Mesendoderm (in vitro differentiated cells): ENCODE data around the gene ADRA2B. TPM values are rescaled to one million over a fixed set of nuclear protein-coding genes. Genes with fewer than 3 reads are reported as not detected.

Experiments used
- DNase-seq: peaks from one replicate; pipeline ENCODE4 v3.0.0; 2013
- H2AK5ac ChIP-seq: 2 replicates; pipeline ENCODE4 v1.6.1; 2013; ENCODE audit warnings: low read length, inconsistent platforms
- H2BK120ac ChIP-seq: 2 replicates; pipeline ENCODE4 v1.6.1; 2013; ENCODE audit warnings: low read depth, mild to moderate bottlenecking, low read length, moderate library complexity, mixed read lengths
- H2BK15ac ChIP-seq: replicated peaks from 2 replicates; pipeline ENCODE4 v1.6.1; 2013; ENCODE audit warnings: low read depth, mild to moderate bottlenecking, moderate library complexity
- H2BK5ac ChIP-seq: 2 replicates; pipeline ENCODE4 v1.6.1; 2013; ENCODE audit warnings: low read length, inconsistent platforms
- H3K18ac ChIP-seq: 2 replicates; pipeline ENCODE4 v1.6.1; 2013; ENCODE audit warnings: mild to moderate bottlenecking, low read length, mixed read lengths
- H3K23ac ChIP-seq: one replicate; pipeline ENCODE4 v1.6.1; 2013; ENCODE audit warnings: low read length
- H3K27ac ChIP-seq: 2 replicates; pipeline ENCODE4 v1.5.1; 2013; ENCODE audit warnings: low read depth, mild to moderate bottlenecking, inconsistent platforms, low read length, moderate library complexity
- H3K27me3 ChIP-seq: 2 replicates; pipeline ENCODE4 v1.6.1; 2013; ENCODE audit warnings: low read length, control low read depth, mild to moderate bottlenecking, inconsistent platforms; ENCODE audit not compliant: insufficient read depth, poor library complexity
- H3K36me3 ChIP-seq: 2 replicates; pipeline ENCODE4 v1.6.1; 2013; ENCODE audit warnings: low read length, inconsistent platforms; ENCODE audit not compliant: control insufficient read depth, insufficient read depth
- H3K4ac ChIP-seq: one replicate; pipeline ENCODE4 v1.6.1; 2013; ENCODE audit warnings: low read depth, mild to moderate bottlenecking, low read length, moderate library complexity
- H3K4me1 ChIP-seq: 2 replicates; pipeline ENCODE4 v1.6.1; 2013; ENCODE audit warnings: low read depth, low read length, inconsistent platforms; ENCODE audit not compliant: control insufficient read depth
- H3K4me2 ChIP-seq: 2 replicates; pipeline ENCODE4 v1.6.1; 2013; ENCODE audit warnings: low read length
- H3K4me3 ChIP-seq: 2 replicates; pipeline ENCODE4 v1.5.1; 2013; ENCODE audit warnings: mild to moderate bottlenecking, low read length
- H3K56ac ChIP-seq: one replicate; pipeline ENCODE4 v1.6.1; 2013; ENCODE audit warnings: low read length
- H3K79me1 ChIP-seq: 2 replicates; pipeline ENCODE4 v1.6.1; 2013; ENCODE audit warnings: low read length, inconsistent platforms
- H3K79me2 ChIP-seq: 2 replicates; pipeline ENCODE4 v1.6.1; 2013; ENCODE audit warnings: mild to moderate bottlenecking, low read length; ENCODE audit not compliant: control insufficient read depth, insufficient read depth
- H3K9ac ChIP-seq: 2 replicates; pipeline ENCODE4 v1.6.1; 2013; ENCODE audit warnings: low read length, inconsistent platforms
- H4K5ac ChIP-seq: one replicate; pipeline ENCODE4 v1.6.1; 2013; ENCODE audit warnings: low read length
- H4K8ac ChIP-seq: one replicate; pipeline ENCODE4 v1.6.1; 2013; ENCODE audit warnings: low read depth, mild to moderate bottlenecking, control low read depth, low read length, moderate library complexity
- WGBS: extraction: QIAGEN DNeasy Blood & Tissue Kit; methylation state at CpG from one replicate; pipeline ENCODE4 v1.1.7; 2013; ENCODE audit warnings: low lambda C conversion rate, missing lambda C conversion rate; ENCODE audit not compliant: insufficient coverage; ENCODE audit errors: extremely low coverage; 5-methylcytosine and 5-hydroxymethylcytosine counted together
- polyA plus RNA-seq, 2 experiments: library from polyadenylated mRNA; stranded (reverse); fragments of 200-250 nt; gene quantifications; one replicate each; pipeline ENCODE4 v1.2.3, GENCODE V29; 2013

Gene ADRA2B
- polyA plus RNA-seq (2013, experiment 1 of 2) = 0.51 TPM
- polyA plus RNA-seq (2013, experiment 2 of 2) = 0.59 TPM

- no peak within 1 kb of the TSS for H2BK15ac ChIP-seq
- H3K27me3 ChIP-seq = no peaks in the 10 kb centered on the region
- no peaks in the 10 kb centered on the region for H3K79me1 ChIP-seq
- no peak within 1 kb of the TSS for H3K27ac ChIP-seq
- H2AK5ac ChIP-seq = no peak within 1 kb of the TSS
- no peak within 1 kb of the TSS for H3K4ac ChIP-seq
- WGBS = no CpG with 5 or more reads among the region's 64 CpGs
- H3K4me3 ChIP-seq = peak within 1 kb of the TSS; percentile 26
- H3K18ac ChIP-seq = no peak within 1 kb of the TSS
- H3K56ac ChIP-seq = peak within 1 kb of the TSS; percentile 85
- H3K4me1 ChIP-seq = no peaks in the 10 kb centered on the region
- no peaks in the 10 kb centered on the region for H3K36me3 ChIP-seq
- H3K4me2 ChIP-seq = peak within 1 kb of the TSS; percentile 73
- no peaks in the 10 kb centered on the region for H3K79me2 ChIP-seq
- DNase-seq = peak; percentile 85
- H4K8ac ChIP-seq = no peak within 1 kb of the TSS
- peak within 1 kb of the TSS; percentile 80 for H3K23ac ChIP-seq
- H3K9ac ChIP-seq = peak within 1 kb of the TSS; percentile 65
- H4K5ac ChIP-seq = no peak within 1 kb of the TSS
- H2BK120ac ChIP-seq = no peak within 1 kb of the TSS
- H2BK5ac ChIP-seq = no peak within 1 kb of the TSS
Observed at GRCh38 chr2:96116424-96116878, at the start of gene ADRA2B. ADRA2B (minus strand) TSS chr2:96116571; CDS start chr2:96116149, 422 bp downstream.

- Histone ChIP-seq H3K18ac (no peak overlapping the region), H3K27me3 (no peaks in the 10 kb centered on the region), H4K5ac (no peak overlapping the region), H2BK5ac (no peak overlapping the region), H3K9ac (no peak overlapping the region), H3K4me2 (no peak overlapping the region), H3K4ac (no peak overlapping the region), H3K4me1 (no peaks in the 10 kb centered on the region), H2BK120ac (no peak overlapping the region), H2BK15ac (no peak overlapping the region), H3K79me2 (no peaks in the 10 kb centered on the region), H4K8ac (no peak overlapping the region), H3K4me3 (no peak overlapping the region), H3K56ac (no peak overlapping the region), H3K27ac (no peak overlapping the region), H3K79me1 (no peaks in the 10 kb centered on the region), H3K36me3 (no peaks in the 10 kb centered on the region), H2AK5ac (no peak overlapping the region), H3K23ac (no peak overlapping the region)
- no CpG with 5 or more reads among the region's 18 CpGs for WGBS
- DNase-seq = peak; percentile 75
Observed at GRCh38 chr2:96164459-96165184, 48.3 kb upstream of the ADRA2B start.

GRCh38 chr2:96163768-96164429 is 47.5 kb upstream of the ADRA2B start:
- H2AK5ac ChIP-seq = no peak overlapping the region
- DNase-seq = no peak
- no peak overlapping the region for H3K9ac ChIP-seq
- no peaks in the 10 kb centered on the region for H3K4me1 ChIP-seq
- H3K23ac ChIP-seq = no peak overlapping the region
- H2BK5ac ChIP-seq = no peak overlapping the region
- no peak overlapping the region for H3K4me3 ChIP-seq
- H2BK120ac ChIP-seq = no peak overlapping the region
- H4K5ac ChIP-seq = no peak overlapping the region
- H2BK15ac ChIP-seq = no peak overlapping the region
- H3K4ac ChIP-seq = no peak overlapping the region
- H3K27ac ChIP-seq = no peak overlapping the region
- H3K56ac ChIP-seq = no peak overlapping the region
- H4K8ac ChIP-seq = no peak overlapping the region
- no CpG with 5 or more reads among the region's 13 CpGs for WGBS
- no peak overlapping the region for H3K18ac ChIP-seq
- no peaks in the 10 kb centered on the region for H3K27me3 ChIP-seq
- H3K4me2 ChIP-seq = no peak overlapping the region
- no peaks in the 10 kb centered on the region for H3K79me2 ChIP-seq
- no peaks in the 10 kb centered on the region for H3K36me3 ChIP-seq
- no peaks in the 10 kb centered on the region for H3K79me1 ChIP-seq

- Histone ChIP-seq H3K4me2 (no peak overlapping the region), H3K79me1 (no peaks in the 10 kb centered on the region), H3K9ac (no peak overlapping the region), H2BK120ac (no peak overlapping the region), H3K27ac (no peak overlapping the region), H3K4ac (no peak overlapping the region), H3K79me2 (no peaks in the 10 kb centered on the region), H3K27me3 (no peaks in the 10 kb centered on the region), H2AK5ac (no peak overlapping the region), H4K5ac (no peak overlapping the region), H3K23ac (no peak overlapping the region), H2BK15ac (no peak overlapping the region), H3K18ac (no peak overlapping the region), H4K8ac (no peak overlapping the region), H3K4me3 (no peak overlapping the region), H2BK5ac (no peak overlapping the region), H3K56ac (no peak overlapping the region), H3K36me3 (no peaks in the 10 kb centered on the region), H3K4me1 (no peaks in the 10 kb centered on the region)
- DNase-seq = no peak
- no CpG with 5 or more reads among the region's 5 CpGs for whole genome bisulfite sequencing
Observed at GRCh38 chr2:96163415-96163767, 47.0 kb upstream of the ADRA2B start.

GRCh38 chr2:96161898-96162297 is 45.5 kb upstream of the ADRA2B start:
- Histone ChIP-seq H3K27ac (no peak overlapping the region), H3K9ac (no peak overlapping the region), H3K79me1 (no peaks in the 10 kb centered on the region), H2AK5ac (no peak overlapping the region), H3K4me1 (no peaks in the 10 kb centered on the region), H4K5ac (no peak overlapping the region), H3K18ac (no peak overlapping the region), H3K27me3 (no peaks in the 10 kb centered on the region), H3K23ac (no peak overlapping the region), H4K8ac (no peak overlapping the region), H3K36me3 (no peaks in the 10 kb centered on the region), H3K56ac (no peak overlapping the region), H3K79me2 (no peaks in the 10 kb centered on the region), H2BK5ac (no peak overlapping the region), H3K4me3 (no peak overlapping the region), H2BK15ac (no peak overlapping the region), H3K4ac (no peak overlapping the region), H3K4me2 (no peak overlapping the region), H2BK120ac (no peak overlapping the region)
- DNase-seq = no peak
- no CpG with 5 or more reads among the region's 5 CpGs for WGBS
